Activated naive CD4-positive, alpha-beta T cell treated with anti-CD3 and anti-CD28 coated beads, Interleukin-2, amount 10 ng/mL, durations not matched to agents 7 days and 5 days (primary cell): Measurements from ENCODE around the gene GGA2.

Source experiments
- CTCF ChIA-PET: fragments of 350-600 bp; sonication (Branson Sonifier 250); formaldehyde crosslinking; loops from one replicate; lab custom pipeline; 2021; ENCODE audit warnings: antibody characterized with exemption; lab: Charles Lee
- DNase-seq: peaks from one replicate; pipeline ENCODE4 v3.0.0-alpha.2; 2020
- H3K27ac Mint-ChIP-seq: one replicate; pipeline ENCODE4 v1.8.0; 2021; ENCODE audit warnings: mild to moderate bottlenecking, moderate library complexity, mixed read lengths
- H3K27me3 Mint-ChIP-seq: one replicate; pipeline ENCODE4 v1.8.0; 2021; ENCODE audit warnings: mild to moderate bottlenecking, mixed read lengths
- H3K36me3 Mint-ChIP-seq: one replicate; pipeline ENCODE4 v1.8.0; 2021; ENCODE audit warnings: mixed read lengths
- H3K4me1 Mint-ChIP-seq: one replicate; pipeline ENCODE4 v1.8.0; 2021; ENCODE audit warnings: mixed read lengths
- H3K4me3 Mint-ChIP-seq: one replicate; pipeline ENCODE4 v1.8.0; 2021; ENCODE audit warnings: mild to moderate bottlenecking, moderate library complexity, mixed read lengths
- H3K9me3 Mint-ChIP-seq: one replicate; pipeline ENCODE4 v1.8.0; 2021; ENCODE audit warnings: mixed read lengths

Gene GGA2

DNA sequence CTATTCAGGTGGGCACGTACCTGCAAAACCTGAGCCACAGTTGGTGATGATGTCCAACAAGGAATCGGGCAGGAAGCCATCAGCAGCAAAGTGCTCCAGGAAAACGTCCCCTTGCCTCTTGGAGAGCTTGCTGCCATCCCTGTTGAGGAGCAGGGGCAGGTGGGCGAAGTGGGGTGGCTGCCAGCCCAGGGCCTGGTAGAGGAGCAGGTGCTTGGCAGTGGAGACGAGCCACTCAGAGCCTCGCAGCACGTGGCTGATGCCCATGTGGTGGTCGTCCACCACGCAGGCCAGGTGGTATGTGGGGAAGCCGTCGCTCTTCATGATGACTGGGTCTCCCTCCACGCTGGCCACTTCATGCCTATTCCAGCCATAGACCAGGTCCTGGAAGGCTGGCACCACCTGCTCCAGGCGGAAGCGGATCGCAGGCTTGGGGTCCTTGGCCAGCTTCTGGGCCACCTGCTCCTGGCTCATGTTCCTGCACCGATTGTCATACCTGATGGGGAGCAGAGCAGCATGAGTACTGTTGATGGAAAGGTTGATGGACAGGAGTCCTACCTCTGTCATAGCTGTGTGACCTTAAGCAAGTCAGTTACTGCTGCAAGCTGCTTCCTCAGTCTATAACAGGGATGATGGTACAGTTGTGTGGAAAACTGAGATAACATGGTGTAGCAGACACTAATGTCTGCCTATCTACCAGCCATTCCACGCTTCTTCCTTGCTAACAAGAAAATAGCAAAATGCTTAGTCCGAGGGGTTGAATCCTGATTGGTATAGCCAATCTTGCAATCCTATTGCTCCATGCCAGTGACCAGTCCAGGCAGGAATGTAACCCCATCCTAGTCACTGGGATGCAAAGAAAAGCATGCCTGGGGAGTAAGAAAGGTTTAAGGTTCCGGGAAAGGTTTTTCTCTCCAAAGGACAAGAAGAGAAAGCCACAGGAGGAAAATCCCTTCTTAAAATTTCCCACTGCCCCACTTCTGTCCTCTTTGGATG is 24.9 kb upstream of the GGA2 start:
- Mint-ChIP-seq H3K4me1 (no peaks in the 10 kb centered on the region), H3K9me3 (no peaks in the 10 kb centered on the region), H3K27ac (no peak overlapping the region), H3K27me3 (no peaks in the 10 kb centered on the region), H3K36me3 (peaks cover 7% of the 10 kb centered on the region), H3K4me3 (no peak overlapping the region)
- no peak for DNase-seq
- CTCF ChIA-PET, result no interaction called here

DNA sequence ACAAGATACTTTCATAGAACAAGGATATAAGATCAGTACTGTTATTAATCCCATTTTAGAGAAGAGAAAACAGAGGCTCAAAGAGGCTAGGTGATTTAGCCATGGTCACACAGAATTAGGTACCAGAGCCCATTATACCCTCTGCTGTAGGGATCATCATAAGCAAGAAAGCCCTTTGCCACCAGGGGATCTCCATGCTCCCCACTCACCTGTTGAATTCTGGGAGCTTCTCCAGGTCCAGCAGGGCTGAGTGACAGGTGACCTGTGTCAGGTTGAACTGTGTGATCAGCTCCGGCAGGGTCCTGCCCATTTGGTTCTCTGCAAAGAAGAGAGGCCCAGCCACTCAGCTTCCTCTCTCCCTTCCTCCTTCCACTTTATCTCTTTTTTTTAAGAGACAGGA is 22.2 kb upstream of the GGA2 start:
- H3K4me1 Mint-ChIP-seq, result no peaks in the 10 kb centered on the region
- no peak overlapping the region for H3K4me3 Mint-ChIP-seq
- CTCF ChIA-PET, result no interaction called here
- H3K9me3 Mint-ChIP-seq, result no peaks in the 10 kb centered on the region
- no peaks in the 10 kb centered on the region for H3K27me3 Mint-ChIP-seq
- DNase-seq, result no peak
- no peak overlapping the region for H3K27ac Mint-ChIP-seq
- peaks cover 5% of the 10 kb centered on the region for H3K36me3 Mint-ChIP-seq

DNA sequence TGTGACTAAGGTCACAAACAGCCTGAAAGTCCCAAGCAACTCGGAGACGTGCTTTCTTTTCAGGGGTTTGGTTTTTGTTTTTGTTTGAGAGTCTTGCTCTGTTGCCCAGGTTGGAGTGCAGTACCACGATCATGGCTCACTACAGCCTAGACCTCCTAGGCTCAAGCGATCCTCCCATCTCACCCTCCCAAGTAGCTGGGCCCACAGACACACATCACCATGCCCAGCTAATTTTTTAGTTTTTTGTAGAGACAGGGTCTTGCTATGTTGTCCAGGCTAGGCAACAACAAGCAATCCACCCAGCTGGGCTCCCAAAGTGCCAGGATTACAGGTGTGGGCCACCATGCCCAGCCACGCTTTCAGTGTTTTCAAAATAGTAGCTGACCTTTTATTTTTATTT is 19.8 kb upstream of the GGA2 start:
- Mint-ChIP-seq H3K4me3 (no peak overlapping the region), H3K36me3 (peaks cover 8% of the 10 kb centered on the region), H3K4me1 (no peaks in the 10 kb centered on the region), H3K27me3 (no peaks in the 10 kb centered on the region), H3K27ac (no peak overlapping the region), H3K9me3 (no peaks in the 10 kb centered on the region)
- no peak for DNase-seq
- CTCF ChIA-PET, result no interaction called here

DNA sequence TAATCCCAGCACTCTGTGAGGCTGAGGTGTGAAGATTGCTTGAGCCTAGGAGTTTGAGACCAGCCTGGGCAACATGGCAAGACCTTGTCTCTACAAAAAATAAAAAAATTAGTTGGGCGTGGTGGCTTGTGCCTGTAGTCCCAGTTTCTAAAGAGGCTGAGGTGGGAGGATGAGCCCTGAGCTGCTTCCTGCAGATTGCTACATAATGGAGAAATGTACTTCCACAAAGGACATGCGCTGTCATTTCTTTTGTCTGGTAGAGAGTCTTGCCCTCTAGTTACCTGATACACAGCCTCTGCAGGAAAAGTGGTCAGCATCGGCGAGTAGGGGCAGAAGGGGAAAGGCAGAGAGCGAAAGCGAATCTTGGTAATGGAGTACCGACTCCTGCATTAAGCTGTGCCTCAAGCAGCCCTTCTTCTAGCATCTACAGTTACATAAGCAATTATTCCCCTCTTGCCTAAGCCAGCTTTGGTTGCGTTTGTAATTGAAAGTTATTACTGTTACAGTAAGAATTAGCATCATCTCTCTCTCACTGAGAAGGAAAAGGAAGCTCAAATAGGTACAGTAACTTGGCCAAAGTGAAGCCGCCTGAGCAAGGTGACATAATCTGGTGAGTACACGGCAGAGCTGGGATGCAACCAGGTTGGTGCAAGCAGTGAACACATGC is 18.5 kb upstream of the GGA2 start:
- no peak overlapping the region for H3K27ac Mint-ChIP-seq
- H3K27me3 Mint-ChIP-seq, result no peaks in the 10 kb centered on the region
- H3K36me3 Mint-ChIP-seq, result peaks cover 17% of the 10 kb centered on the region
- DNase-seq, result no peak
- no peaks in the 10 kb centered on the region for H3K9me3 Mint-ChIP-seq
- CTCF ChIA-PET, result no interaction called here
- no peaks in the 10 kb centered on the region for H3K4me1 Mint-ChIP-seq
- no peak overlapping the region for H3K4me3 Mint-ChIP-seq

DNA sequence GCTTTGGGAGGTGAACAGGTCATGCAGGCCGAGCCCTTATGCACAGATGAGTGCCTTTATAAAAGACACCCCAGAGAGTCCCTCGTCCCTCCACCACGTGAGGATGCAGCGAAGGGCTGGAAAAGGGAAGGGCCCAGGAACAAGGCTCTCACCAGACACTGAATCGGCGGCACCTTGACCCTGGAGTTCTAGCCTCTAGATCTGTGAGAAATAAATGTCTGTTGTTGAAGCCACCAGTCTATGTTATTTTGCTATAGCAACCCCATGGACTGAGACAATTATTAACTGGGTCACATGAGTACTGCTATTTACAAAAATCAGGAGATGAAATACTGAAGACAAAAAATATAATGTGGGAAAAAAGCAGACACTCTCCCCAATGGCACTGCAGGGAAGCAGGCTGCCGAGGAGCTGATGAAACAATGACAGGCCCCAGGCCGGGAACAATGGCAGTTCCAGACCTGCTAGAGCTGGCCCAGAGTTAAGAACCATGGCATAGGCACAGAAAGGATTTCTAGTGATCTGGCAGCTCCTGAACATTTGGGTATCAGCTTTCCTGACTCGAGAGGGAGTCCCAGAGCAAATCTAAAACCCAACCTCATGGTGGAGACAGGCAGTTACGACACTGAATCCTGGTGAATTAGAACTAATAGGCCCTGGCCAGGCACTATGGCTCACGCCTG is 17.8 kb upstream of the GGA2 start:
- H3K4me1 Mint-ChIP-seq, result no peaks in the 10 kb centered on the region
- peaks cover 17% of the 10 kb centered on the region for H3K36me3 Mint-ChIP-seq
- H3K27me3 Mint-ChIP-seq, result no peaks in the 10 kb centered on the region
- CTCF ChIA-PET, result no interaction called here
- no peaks in the 10 kb centered on the region for H3K9me3 Mint-ChIP-seq
- H3K4me3 Mint-ChIP-seq, result no peak overlapping the region
- H3K27ac Mint-ChIP-seq, result no peak overlapping the region
- no peak for DNase-seq

DNA sequence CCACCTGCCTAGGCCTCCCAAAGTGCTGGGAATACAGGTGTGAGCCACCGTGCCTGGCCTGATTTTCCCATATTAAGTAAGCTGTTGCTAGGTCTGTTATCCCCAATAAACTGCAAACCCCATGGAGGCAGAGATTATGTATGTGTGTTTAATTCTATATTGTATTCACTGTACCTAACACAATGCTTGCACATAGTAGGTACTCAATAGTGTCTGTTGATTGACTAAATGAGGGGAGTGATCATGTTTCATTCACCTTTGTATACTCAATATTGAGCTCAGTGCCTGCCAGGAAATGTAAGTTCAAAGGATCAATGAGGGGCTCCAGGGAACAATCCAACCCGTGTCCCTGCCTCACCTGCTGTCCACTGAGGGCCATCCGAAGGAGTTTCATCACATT is 14.6 kb upstream of the GGA2 start:
- no peak overlapping the region for H3K27ac Mint-ChIP-seq
- peaks cover 26% of the 10 kb centered on the region for H3K36me3 Mint-ChIP-seq
- H3K9me3 Mint-ChIP-seq, result no peaks in the 10 kb centered on the region
- CTCF ChIA-PET, result no interaction called here
- H3K4me3 Mint-ChIP-seq, result no peak overlapping the region
- H3K4me1 Mint-ChIP-seq, result peaks cover 3% of the 10 kb centered on the region
- H3K27me3 Mint-ChIP-seq, result no peaks in the 10 kb centered on the region
- DNase-seq, result no peak

DNA sequence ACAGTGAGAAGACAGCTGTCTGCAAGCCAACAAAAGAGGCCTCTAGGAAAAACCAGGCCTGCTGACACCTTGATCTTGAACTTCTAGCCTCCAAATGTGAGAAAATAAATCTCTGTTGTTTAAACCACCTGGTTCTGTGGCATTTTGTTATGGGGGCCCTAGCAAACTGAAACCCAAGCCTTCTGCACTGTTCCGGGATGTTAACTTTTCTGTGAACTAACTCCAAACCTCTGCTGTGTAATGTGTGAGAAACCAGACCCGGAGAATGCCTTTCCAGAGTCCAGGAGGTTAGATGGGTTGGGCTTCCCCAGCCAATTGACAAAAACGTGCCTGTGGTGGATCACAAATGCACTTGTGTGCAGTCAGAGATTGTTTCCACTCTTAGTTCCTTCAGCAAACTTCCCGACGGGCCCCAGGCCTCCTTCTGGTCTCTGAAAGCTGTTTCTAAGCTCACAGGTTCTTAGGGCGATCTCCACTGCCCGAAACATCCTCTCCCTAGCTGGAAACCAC is 13.6 kb upstream of the GGA2 start:
- Mint-ChIP-seq H3K4me1 (peaks cover 3% of the 10 kb centered on the region), H3K9me3 (no peaks in the 10 kb centered on the region), H3K36me3 (peaks cover 32% of the 10 kb centered on the region), H3K27ac (no peak overlapping the region), H3K27me3 (no peaks in the 10 kb centered on the region), H3K4me3 (no peak overlapping the region)
- no peak for DNase-seq
- CTCF ChIA-PET, result no interaction called here

DNA sequence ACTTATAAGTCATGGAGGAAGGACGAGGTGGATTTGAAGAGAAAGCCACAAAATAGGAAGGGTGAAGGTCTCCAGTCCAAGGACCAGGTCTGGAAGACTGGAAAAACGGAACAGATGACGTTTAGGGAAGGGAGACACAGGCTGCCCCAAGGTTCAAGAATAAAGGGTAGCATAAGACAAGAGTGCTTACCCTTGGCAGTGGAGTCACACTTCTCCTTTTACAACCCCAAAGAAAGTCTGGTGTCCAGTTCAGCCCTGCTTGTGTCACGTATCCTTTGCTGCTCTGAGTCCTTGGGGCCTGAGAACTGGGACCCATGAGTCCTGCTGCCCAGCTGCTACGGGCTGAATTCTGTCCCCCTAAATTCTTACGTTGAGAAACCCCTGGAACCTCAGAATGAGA is 13.0 kb upstream of the GGA2 start:
- H3K27me3 Mint-ChIP-seq, result no peaks in the 10 kb centered on the region
- DNase-seq, result no peak
- peaks cover 32% of the 10 kb centered on the region for H3K36me3 Mint-ChIP-seq
- H3K9me3 Mint-ChIP-seq, result no peaks in the 10 kb centered on the region
- peaks cover 6% of the 10 kb centered on the region for H3K4me1 Mint-ChIP-seq
- H3K27ac Mint-ChIP-seq, result no peak overlapping the region
- CTCF ChIA-PET, result no interaction called here
- no peak overlapping the region for H3K4me3 Mint-ChIP-seq

DNA sequence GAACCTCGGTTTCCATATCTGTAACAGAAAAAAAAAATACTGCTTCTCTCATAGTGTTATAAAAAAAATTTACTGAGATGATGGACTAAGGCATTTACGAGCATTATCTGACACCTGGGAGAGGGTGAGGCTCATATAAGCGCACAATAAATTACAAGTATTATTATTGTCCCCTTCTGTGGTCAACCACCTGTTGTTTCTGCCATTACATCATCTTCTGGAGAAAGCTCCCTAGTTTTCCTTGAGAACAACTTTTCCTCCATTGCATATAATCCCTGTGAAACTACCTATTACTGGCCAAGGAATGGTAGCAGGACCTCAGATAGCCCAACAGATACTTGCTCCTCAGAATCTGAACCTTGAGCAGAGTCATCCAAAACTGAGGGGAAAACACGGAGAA is 11.7 kb upstream of the GGA2 start:
- CTCF ChIA-PET, result no interaction called here
- Mint-ChIP-seq H3K4me1 (peaks cover 13% of the 10 kb centered on the region), H3K36me3 (peaks cover 32% of the 10 kb centered on the region), H3K9me3 (no peaks in the 10 kb centered on the region), H3K27me3 (no peaks in the 10 kb centered on the region), H3K4me3 (no peak overlapping the region), H3K27ac (no peak overlapping the region)
- DNase-seq, result no peak

DNA sequence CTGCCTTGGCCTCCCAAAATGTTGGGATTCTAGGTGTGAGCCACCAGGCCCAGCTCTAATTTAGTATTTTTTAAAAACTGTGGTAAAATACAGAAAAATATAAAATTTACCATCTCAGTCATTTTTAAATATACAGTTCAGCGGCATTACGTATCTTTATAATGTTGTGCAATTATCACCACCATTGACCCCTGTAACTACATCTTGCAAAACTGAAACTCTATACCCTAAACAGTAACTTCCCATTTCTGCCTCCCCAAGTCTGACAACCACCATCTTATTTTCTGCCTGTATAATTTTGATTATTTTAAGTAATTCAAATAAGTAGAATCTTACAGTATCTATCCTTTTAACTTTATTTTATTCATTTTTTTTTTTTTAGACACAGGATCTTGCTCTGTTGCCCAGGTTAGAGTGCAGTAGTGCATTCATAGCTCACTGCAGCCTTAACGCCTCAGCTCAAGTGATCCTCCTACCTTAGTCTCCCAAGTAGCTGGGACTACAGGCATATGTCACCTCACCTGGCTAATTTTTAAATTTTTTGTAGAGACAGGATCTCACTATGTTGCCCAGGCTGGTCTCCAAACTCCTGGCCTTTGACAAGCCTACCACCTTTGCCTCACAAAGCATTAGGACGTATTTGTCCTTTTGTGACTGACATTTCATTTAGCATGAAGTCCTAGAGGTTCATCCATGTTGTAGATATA is 10.9 kb upstream of the GGA2 start:
- Mint-ChIP-seq H3K4me3 (no peak overlapping the region), H3K27ac (no peak overlapping the region), H3K27me3 (no peaks in the 10 kb centered on the region), H3K36me3 (peaks cover 33% of the 10 kb centered on the region), H3K4me1 (peaks cover 21% of the 10 kb centered on the region), H3K9me3 (no peaks in the 10 kb centered on the region)
- CTCF ChIA-PET, result no interaction called here
- no peak for DNase-seq

DNA sequence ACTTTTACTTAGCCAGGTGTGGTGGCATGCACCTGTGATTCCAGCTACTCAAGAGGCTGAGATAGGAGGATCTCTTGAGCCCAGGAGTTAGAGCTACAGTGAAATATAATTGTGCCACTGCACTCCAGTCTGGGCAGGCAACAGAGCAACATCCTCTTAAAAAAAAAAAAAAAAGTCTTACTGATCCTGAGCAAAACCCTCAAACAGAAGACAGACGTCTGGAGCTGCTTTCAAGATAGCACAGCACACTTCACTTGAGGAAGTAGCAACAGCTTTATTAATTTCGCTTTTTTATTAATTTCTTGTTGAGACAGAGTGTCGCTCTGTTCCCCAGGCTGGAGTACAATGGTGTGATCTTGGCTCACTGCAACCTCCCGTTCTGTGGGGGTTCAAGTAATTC is 10.2 kb upstream of the GGA2 start:
- CTCF ChIA-PET, result no interaction called here
- H3K27me3 Mint-ChIP-seq, result no peaks in the 10 kb centered on the region
- no peak for DNase-seq
- H3K4me1 Mint-ChIP-seq, result peaks cover 28% of the 10 kb centered on the region
- H3K27ac Mint-ChIP-seq, result no peak overlapping the region
- peaks cover 34% of the 10 kb centered on the region for H3K36me3 Mint-ChIP-seq
- no peak overlapping the region for H3K4me3 Mint-ChIP-seq
- H3K9me3 Mint-ChIP-seq, result no peaks in the 10 kb centered on the region

DNA sequence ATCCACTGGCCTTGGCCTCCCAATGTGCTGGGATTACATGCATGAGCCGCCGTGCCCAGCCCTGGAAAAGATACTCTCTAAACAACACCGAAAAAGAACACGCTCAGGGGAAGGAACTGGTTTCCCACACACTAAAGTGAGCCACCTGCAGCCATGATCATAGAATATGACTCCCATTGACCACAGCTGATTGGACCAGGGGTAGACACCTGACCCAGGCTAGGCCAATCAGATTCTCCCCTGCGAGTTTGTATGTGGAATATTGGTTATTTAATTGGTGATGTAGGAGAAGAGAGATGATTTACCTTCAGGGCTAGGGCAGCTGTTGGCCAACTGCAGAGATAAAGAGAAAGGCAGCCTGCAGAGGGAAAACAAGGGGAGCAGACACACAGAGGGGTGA is 9.0 kb upstream of the GGA2 start:
- no peak overlapping the region for H3K27ac Mint-ChIP-seq
- H3K4me3 Mint-ChIP-seq, result no peak overlapping the region
- peaks cover 25% of the 10 kb centered on the region for H3K36me3 Mint-ChIP-seq
- CTCF ChIA-PET, result no interaction called here
- DNase-seq, result no peak
- peaks cover 40% of the 10 kb centered on the region for H3K4me1 Mint-ChIP-seq
- H3K9me3 Mint-ChIP-seq, result no peaks in the 10 kb centered on the region
- no peaks in the 10 kb centered on the region for H3K27me3 Mint-ChIP-seq

DNA sequence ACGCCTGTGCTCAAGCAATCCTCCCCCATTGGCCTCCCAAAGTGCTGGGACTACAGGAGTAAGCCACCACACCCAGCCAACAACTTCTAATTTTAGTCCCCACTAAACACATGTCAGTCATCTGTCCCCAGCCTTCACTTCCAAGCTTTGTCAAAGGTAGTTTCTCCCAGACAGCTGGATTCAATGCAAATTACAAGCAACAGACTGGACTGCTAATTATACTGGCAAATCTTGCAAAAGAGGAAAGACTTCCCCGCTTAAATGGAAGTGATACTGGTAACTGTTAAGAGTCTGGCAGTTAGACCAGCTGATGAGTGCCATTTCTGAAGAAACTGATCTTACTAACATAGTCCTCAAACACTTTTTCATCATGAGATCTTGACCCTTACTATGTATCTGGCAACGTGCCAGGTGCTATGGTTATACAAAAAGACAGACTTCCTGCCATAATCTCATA is 8.2 kb upstream of the GGA2 start:
- Mint-ChIP-seq H3K4me3 (no peak overlapping the region), H3K27ac (no peak overlapping the region), H3K9me3 (no peaks in the 10 kb centered on the region), H3K36me3 (peaks cover 19% of the 10 kb centered on the region), H3K4me1 (peaks cover 46% of the 10 kb centered on the region), H3K27me3 (no peaks in the 10 kb centered on the region)
- CTCF ChIA-PET, result no interaction called here
- DNase-seq, result no peak
